T47D (cell line): ENCODE results near the gene CSF1R.

Source experiments
- DNase-seq, 2 experiments: peaks; one replicate each; pipeline versions ENCODE4 v3.0.0 to v3.0.0-alpha.2; 2011 to 2012; ENCODE audit warnings: low read depth in 1 of 2, low spot score in 1 of 2
- JUND ChIP-seq: IDR thresholded peaks from 2 replicates; pipeline ENCODE4 v1.6.1; 2012; ENCODE audit warnings: low read depth
- in situ Hi-C: cut with HindIII; loops from 2 replicates; pipeline ENCODE4 v1.10.0; 2016; ENCODE audit warnings: low sequenced_read_pairs, low pct_unique_long_range_greater_than_20kb

CSF1R gene

DNA sequence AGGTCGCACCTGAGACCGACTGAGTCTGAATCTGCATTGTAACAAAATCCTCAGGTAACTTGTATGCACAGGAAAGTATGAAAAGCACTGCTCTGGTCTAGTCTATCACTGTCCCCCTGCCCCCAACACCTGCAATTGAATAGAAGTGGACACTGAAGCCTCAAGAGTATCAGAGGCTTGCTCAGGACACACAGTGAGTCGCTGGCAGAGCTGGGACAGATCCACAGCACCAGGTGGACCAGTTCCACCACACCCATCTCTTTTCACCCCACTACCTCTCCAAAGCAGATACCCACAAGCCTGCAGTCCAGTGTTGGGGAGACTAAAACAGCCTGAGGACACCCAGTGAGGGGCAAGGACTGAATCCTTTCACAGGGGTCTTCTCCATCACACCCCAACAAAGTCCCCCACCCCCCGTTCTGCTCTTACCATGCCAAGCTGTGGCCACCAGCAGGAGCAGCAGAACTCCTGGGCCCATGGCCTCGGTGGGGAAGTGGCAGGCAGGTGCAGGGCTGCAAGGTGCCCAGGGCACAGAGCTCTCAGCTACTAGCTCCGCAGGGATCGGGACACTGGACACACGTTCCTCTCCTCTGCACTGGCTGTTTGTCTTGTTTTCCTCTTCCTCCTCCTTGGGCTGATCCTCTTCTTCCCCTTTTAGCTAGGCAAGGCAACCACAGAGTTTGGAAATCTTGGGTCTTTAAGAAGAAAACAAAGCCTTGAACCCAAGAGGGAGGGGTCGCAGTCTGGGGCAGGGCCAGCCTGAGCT, at the start of gene CSF1R:
Gene CSF1R (minus strand): TSS at position 605 of the 766 bp plus-strand sequence. CDS start 127 bp downstream, at position 478.
- in situ Hi-C loops, result no loop called here
- TF ChIP-seq JUND, result no peak
- DNase-seq, result no peak

- TF ChIP-seq JUND, result no peak
- DNase-seq, result no peak
- in situ Hi-C loops, result no loop called here
Observed at GRCh38 chr5:150135557-150136304, 49.4 kb upstream of the CSF1R start.

GRCh38 chr5:150134198-150134588, 47.8 kb upstream of the CSF1R start:
- TF ChIP-seq JUND, result no peak
- in situ Hi-C loops, result no loop called here
- no peak for DNase-seq

- in situ Hi-C loops, result no loop called here
- TF ChIP-seq JUND, result no peak
- DNase-seq, result no peak
Observed at GRCh38 chr5:150133581-150134197, 47.3 kb upstream of the CSF1R start.

DNA sequence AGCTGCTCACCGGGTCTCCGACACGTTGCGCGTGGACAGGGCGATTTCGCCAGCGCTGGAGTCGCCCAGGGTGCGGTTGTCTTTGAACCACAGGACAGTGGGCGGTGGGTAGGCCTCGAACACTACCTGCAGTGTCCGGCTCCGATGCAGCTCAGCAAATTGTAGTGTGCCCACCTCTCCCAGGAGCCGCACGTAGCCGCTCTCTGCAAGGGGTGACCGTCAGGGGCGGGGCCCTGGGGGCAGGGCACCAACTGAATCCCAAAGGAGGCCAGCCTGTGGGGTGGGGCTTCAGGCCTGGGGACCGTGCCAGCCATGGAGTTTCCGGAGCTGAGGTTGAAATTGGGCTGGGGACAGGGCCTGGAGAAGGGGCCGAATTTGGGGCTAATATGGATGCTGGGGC, 46.4 kb upstream of the CSF1R start:
- in situ Hi-C loops, result no loop called here

DNA sequence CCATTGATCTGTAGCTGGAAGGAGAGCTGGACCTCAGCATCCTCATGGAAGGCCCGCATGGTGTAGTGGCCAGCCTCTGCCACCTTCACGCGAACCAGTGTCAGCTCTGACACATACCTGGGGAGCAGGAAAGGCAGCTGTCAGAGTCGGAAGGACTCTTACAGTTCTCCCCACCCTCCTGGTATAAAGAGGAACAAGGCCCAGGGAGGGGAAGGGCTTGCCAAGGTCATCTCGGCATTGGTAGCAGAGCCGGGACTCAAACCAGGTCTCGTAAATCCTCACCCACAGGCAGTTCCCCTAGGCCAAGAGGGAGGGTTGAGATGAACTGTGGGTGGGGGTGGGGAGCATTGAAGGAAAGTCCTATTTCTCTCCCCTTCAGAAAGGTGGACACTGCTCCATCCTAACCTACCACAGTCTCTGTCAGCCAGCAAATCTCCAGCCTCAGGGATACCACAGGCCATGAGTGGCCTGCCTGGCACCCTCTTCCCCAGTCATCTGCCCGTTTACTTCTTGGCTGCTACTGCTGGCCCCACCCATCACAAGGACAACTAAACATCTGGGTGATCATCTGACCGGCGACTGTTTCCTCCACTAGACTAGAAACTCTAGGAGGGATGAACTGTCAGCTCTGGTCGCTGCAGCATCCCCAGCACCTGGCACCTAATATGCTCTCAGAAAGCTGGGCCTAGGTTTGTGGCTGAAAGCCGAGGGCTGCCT, 45.8 kb upstream of the CSF1R start:
- TF ChIP-seq JUND, result no peak
- in situ Hi-C loops, result no loop called here
- DNase-seq, result no peak

More for the DNA sequence above, 46.4 kb upstream of the CSF1R start:
- TF ChIP-seq JUND, result no peak
- DNase-seq, result no peak

GRCh38 chr5:150131461-150131860, 45.1 kb upstream of the CSF1R start:
- no peak for TF ChIP-seq JUND
- no peak for DNase-seq
- in situ Hi-C loops, result no loop called here

- no peak for TF ChIP-seq JUND
- DNase-seq, result no peak
- in situ Hi-C loops, result no loop called here
Observed at GRCh38 chr5:150130493-150130922, 44.2 kb upstream of the CSF1R start.

GRCh38 chr5:150129813-150130492, 43.6 kb upstream of the CSF1R start:
- in situ Hi-C loops, result no loop called here
- DNase-seq, result peak; percentile 76 to 82
- TF ChIP-seq JUND, result no peak

- TF ChIP-seq JUND, result no peak
- in situ Hi-C loops, result no loop called here
- DNase-seq, result no peak
Observed at GRCh38 chr5:150129454-150129812, 43.1 kb upstream of the CSF1R start.

GRCh38 chr5:150126921-150127265, 40.5 kb upstream of the CSF1R start:
- in situ Hi-C loops, result no loop called here
- no peak for DNase-seq
- TF ChIP-seq JUND, result no peak
